ENCODE measurements around the gene TCF15. TPM values are rescaled to one million over a fixed set of nuclear protein-coding genes. Genes with fewer than 3 reads are reported as not detected.

TCF15 gene
- total and polyA plus RNA-seq, 2 of the 8 experiments (the other 6 are each of a cell fraction or from before 2014, with no cell fraction given), result 3.7 to 6.9 TPM

- no peak overlapping the region for H2AK5ac ChIP-seq (ENCODE audit: low read depth, low read length)
- no peak overlapping the region for H3K4me3 ChIP-seq (ENCODE audit: extremely low read depth in 1 of 4, insufficient read depth in 2 of 4, low read depth in 3 of 4, low read length in 4 of 4)
- no peak overlapping the region for H4K91ac ChIP-seq (replicated peaks; ENCODE audit: insufficient read length, low read length)
- WGBS, 2 experiments (ENCODE audit: extremely low coverage in 1 of 2, insufficient coverage in 1 of 2, insufficient read length in 1 of 2, insufficient replicate concordance in 2 of 2, low coverage in 1 of 2, low lambda C conversion rate in 2 of 2, missing lambda C conversion rate in 1 of 2), result 88% methylated on average over 7 of the region's 7 CpGs; no CpG with 5 or more reads in 1 of the 2 experiments
- no peak overlapping the region for H3K27ac ChIP-seq (ENCODE audit: low read depth, low read length)
- POLR2A ChIA-PET (ENCODE audit: partially characterized antibody), result no interaction called here
- no peak overlapping the region for H3K23ac ChIP-seq (ENCODE audit: insufficient read length)
- H3K23me2 ChIP-seq (ENCODE audit: low read depth, low read length), result no peaks in the 10 kb centered on the region
- FAIRE-seq (no peak), DNase-seq (ENCODE audit: low read depth in 1 of 2, low spot score in 2 of 2) (no peak)
- no peaks in the 10 kb centered on the region for H3K79me1 ChIP-seq (ENCODE audit: low read depth, low read length)
- H2AFZ ChIP-seq (ENCODE audit: low read length), result no peak overlapping the region
- no peaks in the 10 kb centered on the region for H3K36me3 ChIP-seq (ENCODE audit: control insufficient read depth in 2 of 4, insufficient read depth in 4 of 4, low read length in 3 of 4)
- no peak overlapping the region for H3K18ac ChIP-seq (ENCODE audit: extremely low read depth, low read length)
- H2BK120ac ChIP-seq (replicated peaks; ENCODE audit: low read depth, low read length), result no peak overlapping the region
- peaks cover 0 to 6% (median 0%) of the 10 kb centered on the region in 4 experiments; a peak in 1 of 7 replicates for H3K4me1 ChIP-seq (replicated peaks in 1 of 4; ENCODE audit: control insufficient read depth in 3 of 4, insufficient read depth in 4 of 4, low read length in 3 of 4)
- H2BK5ac ChIP-seq (ENCODE audit: low read depth, low read length), result no peak overlapping the region
- H3K4me2 ChIP-seq (ENCODE audit: insufficient read depth in 1 of 2, low read depth in 2 of 2, low read length in 2 of 2), result no peak overlapping the region
- no peaks in the 10 kb centered on the region for H3K9me3 ChIP-seq (ENCODE audit: insufficient read depth in 2 of 2, low read depth in 1 of 2, low read length in 1 of 2)
- CTCF ChIA-PET (ENCODE audit: partially characterized antibody), result interaction anchor here (0.7 to 1.3 kb wide), 3 partner anchors 9 to 166 kb away, joined by 3 to 5 read pairs (median 4); no protein-coding TSS in a partner anchor
- H4K8ac ChIP-seq (ENCODE audit: extremely low read depth, insufficient read depth, low read length), result no peak overlapping the region
- no peak overlapping the region for H3K4ac ChIP-seq (replicated peaks; ENCODE audit: insufficient read length, low read depth, low read length)
- no peaks in the 10 kb centered on the region for H4K20me1 ChIP-seq (replicated peaks in 1 of 2; ENCODE audit: control insufficient read depth in 1 of 2, insufficient read depth in 2 of 2, low read length in 2 of 2)
- H3K27me3 ChIP-seq (replicated peaks in 1 of 4; ENCODE audit: control insufficient read depth in 3 of 4, extremely low read depth in 1 of 4, insufficient read depth in 3 of 4, low read length in 3 of 4), result no peaks in the 10 kb centered on the region
- no peaks in the 10 kb centered on the region for H3K79me2 ChIP-seq (ENCODE audit: control insufficient read depth in 1 of 2, insufficient read depth in 2 of 2, low read length in 2 of 2)
- no peak overlapping the region for H2BK15ac ChIP-seq (ENCODE audit: low read length)
- no peak overlapping the region for H3K56ac ChIP-seq (replicated peaks; ENCODE audit: insufficient read length, low read depth, low read length)
- H2BK20ac ChIP-seq (ENCODE audit: low read length), result no peak overlapping the region
- no peak overlapping the region for H3K9ac ChIP-seq (replicated peaks in 1 of 4; ENCODE audit: extremely low read depth in 1 of 4, low read depth in 3 of 4, low read length in 3 of 4)
- H4K5ac ChIP-seq (ENCODE audit: insufficient read length, low read depth, low read length), result no peak overlapping the region
- H2BK12ac ChIP-seq (ENCODE audit: low read depth, low read length), result no peak overlapping the region
- H3K14ac ChIP-seq (ENCODE audit: insufficient read length), result no peak overlapping the region
- TF ChIP-seq KDM1A (IDR thresholded peaks at IDR 0.05; ENCODE audit: borderline replicate concordance, low read length) (no peak), RAD21 (IDR thresholded peaks at IDR 0.05 in 1 of 2, conservative IDR thresholded peaks at IDR 0.05 in 1 of 2; ENCODE audit: low read depth in 2 of 2, low read length in 2 of 2) (no peak), SAP30 (IDR thresholded peaks at IDR 0.05; ENCODE audit: insufficient read depth, insufficient replicate concordance, low read length) (no peak), HDAC2 (IDR thresholded peaks at IDR 0.05; ENCODE audit: borderline replicate concordance in 1 of 2, low read depth in 2 of 2, low read length in 2 of 2) (no peak), BRCA1 (IDR thresholded peaks at IDR 0.05; ENCODE audit: low read depth, low read length) (no peak)
These were observed 17.6 kb downstream of the TCF15 start for GRCh38 chr20:592506-592905.

Data from H1 (cell line).